MM.1S (cell line): ENCODE results near the gene FAAH.

Experiments used
- DNase-seq: peaks from one replicate; pipeline ENCODE4 v3.0.0-alpha.2; 2015
- H2AFZ ChIP-seq: fragments of 300-600 bp; sonication (generic); 2 replicates; pipeline ENCODE4 v1.6.0; 2016; ENCODE audit warnings: antibody characterized with exemption, low read length
- H3F3A ChIP-seq: fragments of 300-600 bp; sonication (generic); 2 replicates; pipeline ENCODE4 v1.6.1; 2016; ENCODE audit warnings: mild to moderate bottlenecking, antibody characterized with exemption, low read length, moderate library complexity, mixed read lengths; ENCODE audit not compliant: insufficient read depth
- H3K27ac ChIP-seq: fragments of 300-600 bp; sonication (generic); 2 replicates; pipeline ENCODE4 v1.5.1; 2016; ENCODE audit warnings: mild to moderate bottlenecking, low read length
- H3K27me3 ChIP-seq: fragments of 300-600 bp; sonication (generic); replicated peaks from 2 replicates; pipeline ENCODE4 v1.6.0; 2016; ENCODE audit warnings: low read length; ENCODE audit not compliant: insufficient read depth
- H3K36me3 ChIP-seq: fragments of 300-600 bp; sonication (generic); replicated peaks from 2 replicates; pipeline ENCODE4 v1.6.1; 2016; ENCODE audit warnings: mild to moderate bottlenecking, low read length, mixed read lengths; ENCODE audit not compliant: insufficient read depth
- H3K4me1 ChIP-seq: fragments of 300-600 bp; sonication (generic); 2 replicates; pipeline ENCODE4 v1.6.1; 2016; ENCODE audit warnings: low read length, mixed read lengths
- H3K4me2 ChIP-seq: fragments of 300-600 bp; sonication (generic); 2 replicates; pipeline ENCODE4 v1.6.0; 2016; ENCODE audit warnings: low read depth, low read length
- H3K4me3 ChIP-seq: fragments of 300-600 bp; sonication (generic); 2 replicates; pipeline ENCODE4 v1.5.1; 2016; ENCODE audit warnings: low read length, mixed read lengths
- H3K79me2 ChIP-seq: fragments of 300-600 bp; sonication (generic); 2 replicates; pipeline ENCODE4 v1.6.1; 2016; ENCODE audit warnings: mixed run types, low read length, mixed read lengths
- H3K9ac ChIP-seq: fragments of 300-600 bp; sonication (generic); 2 replicates; pipeline ENCODE4 v1.6.1; 2016; ENCODE audit warnings: low read length, mixed read lengths
- H3K9me2 ChIP-seq: fragments of 300-600 bp; sonication (generic); replicated peaks from 2 replicates; pipeline ENCODE4 v1.6.1; 2016; ENCODE audit warnings: mild to moderate bottlenecking, low read length, mixed read lengths; ENCODE audit not compliant: insufficient read depth
- H3K9me3 ChIP-seq: fragments of 300-600 bp; sonication (generic); replicated peaks from 2 replicates; pipeline ENCODE4 v1.6.1; 2016; ENCODE audit warnings: mild to moderate bottlenecking, low read length, mixed read lengths; ENCODE audit not compliant: insufficient read depth
- H4K20me1 ChIP-seq: fragments of 300-600 bp; sonication (generic); 2 replicates; pipeline ENCODE4 v1.6.1; 2016; ENCODE audit warnings: mild to moderate bottlenecking, low read length, moderate library complexity, mixed read lengths; ENCODE audit not compliant: insufficient read depth
- CTCF ChIP-seq: fragments of 300-600 bp; sonication (generic); IDR thresholded peaks from 2 replicates; pipeline ENCODE4 v1.5.1; 2016; ENCODE audit warnings: antibody characterized with exemption, low read length, mixed read lengths
- EZH2 ChIP-seq: fragments of 300-600 bp; sonication (generic); optimal IDR thresholded peaks from 2 replicates; pipeline ENCODE3; 2017; ENCODE audit warnings: low read depth, mild to moderate bottlenecking, antibody characterized with exemption, low read length, mixed read lengths
- EZH2phosphoT487 ChIP-seq: fragments of 300-600 bp; sonication (generic); IDR thresholded peaks from 2 replicates; pipeline ENCODE4 v1.6.1; 2018; ENCODE audit warnings: antibody characterized with exemption, low read length

Gene FAAH

DNA sequence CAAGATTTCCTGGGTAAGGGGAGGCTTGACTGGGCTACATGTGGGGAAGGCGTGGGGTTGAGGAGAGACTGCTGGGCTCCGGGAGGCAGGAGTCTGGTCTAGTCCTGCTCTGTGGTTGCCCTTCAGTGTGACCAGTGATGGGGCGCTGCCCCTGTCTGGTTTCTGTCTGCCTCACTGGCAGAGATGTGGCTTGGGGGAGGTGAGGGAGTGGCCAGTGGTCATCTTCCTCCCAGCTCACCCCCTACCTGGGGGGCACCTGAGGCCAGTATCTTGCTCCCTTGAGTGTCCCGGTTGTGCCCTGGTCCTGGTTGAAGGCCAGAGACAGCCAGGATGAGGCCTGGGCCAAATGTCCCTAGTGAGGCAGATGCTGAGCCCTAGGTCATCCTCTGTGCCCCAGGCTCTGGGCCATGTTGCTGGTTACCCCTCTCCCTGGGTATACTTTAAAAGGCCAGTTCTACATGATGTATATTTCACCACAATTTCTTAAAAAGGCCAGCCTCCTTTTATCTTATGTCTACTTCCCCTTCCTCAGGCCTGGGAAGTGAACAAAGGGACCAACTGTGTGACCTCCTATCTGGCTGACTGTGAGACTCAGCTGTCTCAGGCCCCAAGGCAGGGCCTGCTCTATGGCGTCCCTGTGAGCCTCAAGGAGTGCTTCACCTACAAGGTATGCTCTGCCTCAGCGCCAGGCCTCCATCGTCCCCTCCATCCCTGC is 10.5 kb downstream of the FAAH start:
- no peak for DNase-seq
- no peaks in the 10 kb centered on the region for H3K36me3 ChIP-seq

DNA sequence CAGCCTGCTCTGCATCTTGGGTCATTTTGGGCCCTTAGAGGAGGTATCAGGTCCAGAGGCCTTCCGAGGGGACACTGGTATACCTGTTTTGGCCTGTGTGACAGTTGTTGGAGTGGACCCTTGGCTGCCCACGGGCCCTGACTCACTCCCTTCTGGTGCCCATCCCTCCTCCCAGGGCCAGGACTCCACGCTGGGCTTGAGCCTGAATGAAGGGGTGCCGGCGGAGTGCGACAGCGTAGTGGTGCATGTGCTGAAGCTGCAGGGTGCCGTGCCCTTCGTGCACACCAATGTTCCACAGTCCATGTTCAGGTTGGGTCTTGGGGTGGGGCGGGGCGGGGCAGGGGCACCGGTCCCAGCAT is 11.1 kb downstream of the FAAH start:
- Histone ChIP-seq H3K27ac (no peak overlapping the region), H3K4me1 (peaks cover 5% of the 10 kb centered on the region), H3K36me3 (no peaks in the 10 kb centered on the region), H3F3A (no peaks in the 10 kb centered on the region), H3K27me3 (no peaks in the 10 kb centered on the region), H3K4me2 (no peak overlapping the region), H4K20me1 (no peaks in the 10 kb centered on the region), H3K9me2 (no peaks in the 10 kb centered on the region), H3K9me3 (no peaks in the 10 kb centered on the region), H3K79me2 (peaks cover 9% of the 10 kb centered on the region; the same call in 1 of the 2 replicates), H3K4me3 (no peak overlapping the region), H3K9ac (no peak overlapping the region), H2AFZ (no peak overlapping the region)
- TF ChIP-seq EZH2phosphoT487 (no peak), CTCF (no peak), EZH2 (no peak)
- DNase-seq: no peak

More for the DNA sequence above, 10.5 kb downstream of the FAAH start:
- no peaks in the 10 kb centered on the region for H3K27me3 ChIP-seq
- H3K9ac ChIP-seq: no peak overlapping the region
- H3F3A ChIP-seq: peaks cover 3% of the 10 kb centered on the region
- no peaks in the 10 kb centered on the region for H3K9me2 ChIP-seq
- no peaks in the 10 kb centered on the region for H3K9me3 ChIP-seq
- no peak overlapping the region for H2AFZ ChIP-seq
- H3K4me3 ChIP-seq: no peak overlapping the region
- peaks cover 10% of the 10 kb centered on the region; the same call in 1 of the 2 replicates for H3K79me2 ChIP-seq
- TF ChIP-seq EZH2: no peak
- no peak for TF ChIP-seq CTCF
- no peak overlapping the region for H3K4me2 ChIP-seq
- H4K20me1 ChIP-seq: no peaks in the 10 kb centered on the region
- H3K4me1 ChIP-seq: peaks cover 11% of the 10 kb centered on the region
- H3K27ac ChIP-seq: no peak overlapping the region

- H3K4me2 ChIP-seq: no peak overlapping the region
- no peak overlapping the region for H3K27ac ChIP-seq
- H3K9me2 ChIP-seq: no peaks in the 10 kb centered on the region
- H3K4me1 ChIP-seq: no peaks in the 10 kb centered on the region
- no peak overlapping the region for H3K9ac ChIP-seq
- H3F3A ChIP-seq: no peaks in the 10 kb centered on the region
- H3K27me3 ChIP-seq: no peaks in the 10 kb centered on the region
- H2AFZ ChIP-seq: no peak overlapping the region
- H3K4me3 ChIP-seq: no peak overlapping the region
- no peaks in the 10 kb centered on the region for H4K20me1 ChIP-seq
- DNase-seq: no peak
- no peaks in the 10 kb centered on the region for H3K36me3 ChIP-seq
- TF ChIP-seq EZH2 (no peak), EZH2phosphoT487 (no peak), CTCF (no peak)
- no peaks in the 10 kb centered on the region for H3K9me3 ChIP-seq
- H3K79me2 ChIP-seq: peaks cover 5% of the 10 kb centered on the region; the same call in 1 of the 2 replicates
These were observed 11.6 kb downstream of the FAAH start for GRCh38 chr1:46405724-46406123.
